H1 (cell line): ENCODE data around the gene PHTF2. TPM values are rescaled to one million over a fixed set of nuclear protein-coding genes. Genes with fewer than 3 reads are reported as not detected.

ENCODE experiments used
- CTCF ChIA-PET: fragments of 300-600 bp; sonication (Branson Sonifier 250); formaldehyde crosslinking; loops from one replicate; lab custom pipeline; 2021; ENCODE audit not compliant: partially characterized antibody; lab: Charles Lee
- POLR2A ChIA-PET: fragments of 300-600 bp; sonication (Branson Sonifier 250); formaldehyde crosslinking; loops from one replicate; lab custom pipeline; 2021; ENCODE audit warnings: inconsistent platforms; ENCODE audit not compliant: partially characterized antibody; lab: Charles Lee
- DNase-seq, 2 experiments: peaks; one replicate each; pipeline versions ENCODE4 v3.0.0 to v3.0.0-alpha.2; 2010 to 2022; ENCODE audit warnings: low spot score in 2 of 2, low read depth in 1 of 2, mixed read lengths in 1 of 2
- FAIRE-seq: peaks from 2 replicates; lab custom pipeline; 2011; peaks lifted over from hg19 to GRCh38; lab: Jason Lieb, UNC
- H2AFZ ChIP-seq: 2 replicates; pipeline ENCODE4 v1.8.1; 2012; ENCODE audit warnings: low read length, inconsistent platforms
- H2AK5ac ChIP-seq: 2 replicates; pipeline ENCODE4 v1.6.1; 2013; ENCODE audit warnings: low read depth, low read length
- H2BK120ac ChIP-seq: replicated peaks from 2 replicates; pipeline ENCODE3; 2013; ENCODE audit warnings: low read depth, low read length, inconsistent platforms
- H2BK12ac ChIP-seq: 2 replicates; pipeline ENCODE4 v1.6.1; 2013; ENCODE audit warnings: low read depth, low read length
- H2BK15ac ChIP-seq: 2 replicates; pipeline ENCODE4 v1.6.1; 2013; ENCODE audit warnings: low read length
- H2BK20ac ChIP-seq: 2 replicates; pipeline ENCODE4 v1.6.1; 2013; ENCODE audit warnings: low read length
- H2BK5ac ChIP-seq: 2 replicates; pipeline ENCODE4 v1.6.1; 2013; ENCODE audit warnings: low read depth, low read length
- H3K14ac ChIP-seq: 2 replicates; pipeline ENCODE4 v1.6.1; 2013; ENCODE audit warnings: inconsistent platforms; ENCODE audit not compliant: insufficient read length
- H3K18ac ChIP-seq: 2 replicates; pipeline ENCODE4 v1.6.1; 2013; ENCODE audit warnings: low read length; ENCODE audit errors: extremely low read depth
- H3K23ac ChIP-seq: 2 replicates; pipeline ENCODE4 v1.6.1; 2013; ENCODE audit warnings: inconsistent platforms; ENCODE audit not compliant: insufficient read length
- H3K23me2 ChIP-seq: 2 replicates; pipeline ENCODE4 v1.6.1; 2013; ENCODE audit warnings: low read depth, low read length
- H3K27ac ChIP-seq: 2 replicates; pipeline ENCODE4 v1.6.1; 2011; ENCODE audit warnings: low read depth, low read length, inconsistent platforms
- H3K27me3 ChIP-seq, 4 experiments: replicated peaks in 1 of 4; 1 replicate in 1 of 4; 2 replicates in 3 of 4; pipeline versions ENCODE4 v1.6.1 to v1.8.1; 2011 to 2013; ENCODE audit warnings: low read length in 3 of 4, mild to moderate bottlenecking in 3 of 4, inconsistent platforms in 2 of 4, mixed read lengths in 2 of 4, moderate library complexity in 1 of 4; ENCODE audit not compliant: control insufficient read depth in 3 of 4, insufficient read depth in 3 of 4; ENCODE audit errors: extremely low read depth in 1 of 4
- H3K36me3 ChIP-seq, 4 experiments: 2 replicates each; pipeline versions ENCODE4 v1.6.1 to v1.8.1; 2011 to 2013; ENCODE audit warnings: mild to moderate bottlenecking in 4 of 4, low read length in 3 of 4, moderate library complexity in 2 of 4, control low read depth in 1 of 4, inconsistent platforms in 1 of 4; ENCODE audit not compliant: insufficient read depth in 4 of 4, control insufficient read depth in 2 of 4
- H3K4ac ChIP-seq: replicated peaks from 2 replicates; pipeline ENCODE3; 2013; ENCODE audit warnings: low read length, low read depth, mixed read lengths, inconsistent platforms; ENCODE audit not compliant: insufficient read length
- H3K4me1 ChIP-seq, 4 experiments: replicated peaks in 1 of 4; 1 replicate in 1 of 4; 2 replicates in 3 of 4; pipeline versions ENCODE4 v1.6.1 to v1.8.1; 2011 to 2013; ENCODE audit warnings: low read length in 3 of 4, inconsistent platforms in 2 of 4, mixed read lengths in 1 of 4; ENCODE audit not compliant: insufficient read depth in 4 of 4, control insufficient read depth in 3 of 4
- H3K4me2 ChIP-seq, 2 experiments: 2 replicates each; pipeline versions ENCODE4 v1.6.1 to v1.8.1; 2011 to 2013; ENCODE audit warnings: low read depth in 2 of 2, low read length in 2 of 2, control low read depth in 1 of 2, inconsistent platforms in 1 of 2, mild to moderate bottlenecking in 1 of 2; ENCODE audit not compliant: insufficient read depth in 1 of 2
- H3K4me3 ChIP-seq, 4 experiments: fragments of 200-600, 300-600 bp in 1 of 4; sonication (generic), shearing (Covaris generic), sonication (Bioruptor Twin) in 1 of 4; 2 replicates each; pipeline versions ENCODE4 v1.5.1 to v1.8.1; 2011 to 2016; ENCODE audit warnings: low read length in 4 of 4, low read depth in 3 of 4, control low read depth in 2 of 4, inconsistent platforms in 2 of 4, mild to moderate bottlenecking in 2 of 4, mixed read lengths in 1 of 4, moderate library complexity in 1 of 4; ENCODE audit not compliant: insufficient read depth in 2 of 4; ENCODE audit errors: extremely low read depth in 1 of 4
- H3K56ac ChIP-seq: replicated peaks from 2 replicates; pipeline ENCODE3; 2013; ENCODE audit warnings: low read depth, mild to moderate bottlenecking, mixed read lengths, low read length, inconsistent platforms; ENCODE audit not compliant: insufficient read length
- H3K79me1 ChIP-seq: 2 replicates; pipeline ENCODE4 v1.6.1; 2013; ENCODE audit warnings: low read depth, low read length, control low read depth
- H3K79me2 ChIP-seq, 2 experiments: 2 replicates each; pipeline versions ENCODE4 v1.6.1 to v1.8.1; 2012 to 2013; ENCODE audit warnings: low read length in 2 of 2, mild to moderate bottlenecking in 2 of 2, inconsistent platforms in 1 of 2; ENCODE audit not compliant: insufficient read depth in 2 of 2, control insufficient read depth in 1 of 2
- H3K9ac ChIP-seq, 4 experiments: replicated peaks in 1 of 4; 1 replicate in 1 of 4; 2 replicates in 3 of 4; pipeline versions ENCODE4 v1.6.1 to v1.8.1; 2011 to 2013; ENCODE audit warnings: low read depth in 3 of 4, low read length in 3 of 4, control low read depth in 2 of 4, mild to moderate bottlenecking in 2 of 4, moderate library complexity in 2 of 4, inconsistent platforms in 1 of 4; ENCODE audit errors: extremely low read depth in 1 of 4
- H3K9me3 ChIP-seq, 2 experiments: 2 replicates each; pipeline versions ENCODE4 v1.6.1 to v1.8.1; 2012 to 2013; ENCODE audit warnings: mild to moderate bottlenecking in 2 of 2, moderate library complexity in 2 of 2, control low read depth in 1 of 2, inconsistent platforms in 1 of 2, low read depth in 1 of 2, low read length in 1 of 2, mixed read lengths in 1 of 2; ENCODE audit not compliant: insufficient read depth in 2 of 2
- H4K20me1 ChIP-seq, 2 experiments: replicated peaks in 1 of 2; 2 replicates each; pipeline versions ENCODE3 to v1.8.1; 2011 to 2013; ENCODE audit warnings: inconsistent platforms in 2 of 2, low read length in 2 of 2, mild to moderate bottlenecking in 1 of 2; ENCODE audit not compliant: insufficient read depth in 2 of 2, control insufficient read depth in 1 of 2
- H4K5ac ChIP-seq: 2 replicates; pipeline ENCODE4 v1.6.1; 2013; ENCODE audit warnings: low read length, low read depth, mixed read lengths, inconsistent platforms; ENCODE audit not compliant: insufficient read length
- H4K8ac ChIP-seq: 2 replicates; pipeline ENCODE4 v1.8.0; 2013; ENCODE audit warnings: mild to moderate bottlenecking, moderate library complexity, low read length, inconsistent platforms; ENCODE audit not compliant: insufficient read depth; ENCODE audit errors: extremely low read depth
- H4K91ac ChIP-seq: replicated peaks from 2 replicates; pipeline ENCODE3; 2013; ENCODE audit warnings: low read length, mixed read lengths, inconsistent platforms; ENCODE audit not compliant: insufficient read length
- ATF3 ChIP-seq: IDR thresholded peaks from 2 replicates; pipeline ENCODE4 v1.6.1; 2011; ENCODE audit warnings: low read depth, mild to moderate bottlenecking, low read length; ENCODE audit not compliant: insufficient read depth
- CEBPB ChIP-seq: IDR thresholded peaks from 2 replicates; pipeline ENCODE4 v1.6.1; 2012; ENCODE audit warnings: low read depth, low read length
- CTBP2 ChIP-seq: IDR thresholded peaks from 2 replicates; pipeline ENCODE4 v1.7.0; 2011; ENCODE audit warnings: borderline replicate concordance, mild to moderate bottlenecking, moderate library complexity, mixed read lengths, low read length; ENCODE audit not compliant: insufficient read depth, insufficient read length
- EP300 ChIP-seq, 2 experiments: IDR thresholded peaks; 1 replicate in 1 of 2; 2 replicates in 1 of 2; pipeline ENCODE4 v1.6.1; 2011 to 2012; ENCODE audit warnings: low read depth in 2 of 2, low read length in 2 of 2, mild to moderate bottlenecking in 2 of 2, borderline replicate concordance in 1 of 2, inconsistent platforms in 1 of 2, moderate library complexity in 1 of 2
- EZH2 ChIP-seq: fragments of 200-600 bp; sonication (generic); IDR thresholded peaks from 2 replicates; pipeline ENCODE4 v1.7.1; 2012; ENCODE audit warnings: low read depth, mild to moderate bottlenecking, moderate library complexity, low read length, inconsistent platforms; ENCODE audit not compliant: severe bottlenecking
- KDM4A ChIP-seq: IDR thresholded peaks from one replicate; pipeline ENCODE4 v1.7.1; 2012; ENCODE audit warnings: low read depth, mild to moderate bottlenecking, moderate library complexity, low read length, inconsistent platforms; ENCODE audit not compliant: severe bottlenecking
- NANOG ChIP-seq: IDR thresholded peaks from 2 replicates; pipeline ENCODE4 v1.6.1; 2011; ENCODE audit warnings: low read length, low read depth, mild to moderate bottlenecking, inconsistent platforms; ENCODE audit not compliant: insufficient read depth, poor library complexity, severe bottlenecking
- RNF2 ChIP-seq: fragments of 200-900, 300-1000 bp; sonication (generic); IDR thresholded peaks from 2 replicates; pipeline ENCODE4 v1.7.1; 2016; ENCODE audit warnings: borderline replicate concordance, low read depth, mild to moderate bottlenecking, antibody characterized with exemption, low read length; ENCODE audit not compliant: poor library complexity, severe bottlenecking; ENCODE audit errors: missing control alignments
- SP4 ChIP-seq: IDR thresholded peaks from 2 replicates; pipeline ENCODE4 v1.6.1; 2012; ENCODE audit warnings: low read length, inconsistent platforms
- TAF7 ChIP-seq: optimal IDR thresholded peaks from 2 replicates; pipeline ENCODE3; 2011; ENCODE audit warnings: low read depth, mild to moderate bottlenecking, inconsistent platforms, low read length, moderate library complexity, borderline replicate concordance
- TBP ChIP-seq: IDR thresholded peaks from 2 replicates; pipeline ENCODE4 v1.6.1; 2011; ENCODE audit warnings: low read depth, low read length, improper control_type of control experiment
- TCF12 ChIP-seq: IDR thresholded peaks from 2 replicates; pipeline ENCODE4 v1.6.1; 2011; ENCODE audit warnings: low read depth, mild to moderate bottlenecking, low read length
- ZNF274 ChIP-seq: IDR thresholded peaks from 2 replicates; pipeline ENCODE4 v1.7.0; 2012; ENCODE audit warnings: low read length, borderline replicate concordance; ENCODE audit errors: extremely low read depth
- WGBS, 2 experiments: shearing (Covaris generic) in 1 of 2; methylation state at CpG; one replicate each; pipeline versions ENCODE4 v1.1.6 to v1.1.7; 2013 to 2015; ENCODE audit warnings: low lambda C conversion rate in 2 of 2, mixed read lengths in 2 of 2, inconsistent platforms in 1 of 2, low coverage in 1 of 2, missing lambda C conversion rate in 1 of 2; ENCODE audit not compliant: insufficient replicate concordance in 2 of 2, insufficient coverage in 1 of 2, insufficient read length in 1 of 2; ENCODE audit errors: extremely low coverage in 1 of 2, missing lambda C conversion rate in 1 of 2; 5-methylcytosine and 5-hydroxymethylcytosine counted together
- polyA plus RNA-seq, 7 experiments: library from polyadenylated mRNA; depleted of rRNA in 3 of 7; stranded (reverse) in 5 of 7; unstranded in 2 of 7; fragments of >200 nt in 5 of 7; fragments of 200-250 nt in 2 of 7; gene quantifications; 1 replicate in 5 of 7; 2 replicates in 1 of 7; 4 replicates in 1 of 7; pipeline versions ENCODE4 v1.2.1 to v1.2.3, GENCODE V29; 2011 to 2013; ENCODE audit warnings: missing spikeins in 2 of 7, mixed read lengths in 2 of 7
- total RNA-seq: library from RNA; stranded (reverse); fragmentation: NEBNext Ultra II Directional; extraction: Animal tissue kit (Norgen Biotek cat#: 25700); gene quantifications from 2 replicates; pipeline ENCODE4 v1.2.1, GENCODE V29; 2021

PHTF2 gene
- total and polyA plus RNA-seq, 2 of the 8 experiments (the other 6 are each of a cell fraction or from before 2014, with no cell fraction given) = 9.0 to 25.4 TPM

DNA sequence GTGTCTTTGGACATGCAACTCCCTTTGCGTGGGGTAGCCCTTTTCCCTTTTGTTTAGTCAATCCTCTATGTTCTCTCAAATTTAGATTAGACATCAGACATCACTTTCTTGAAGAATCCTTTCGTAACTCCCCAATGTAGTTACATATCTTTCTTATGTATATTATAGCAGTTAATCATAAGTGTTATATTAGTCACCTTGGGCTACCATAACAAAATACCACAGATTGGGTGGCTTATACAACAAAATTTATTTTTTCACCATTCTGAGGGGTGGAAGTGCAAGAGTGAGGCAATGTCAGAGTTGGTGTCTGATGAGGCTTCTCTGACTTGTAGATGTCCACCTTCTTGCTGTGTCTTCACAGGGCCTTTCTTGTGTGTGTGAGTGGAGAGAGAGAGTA lies 105.7 kb downstream of the PHTF2 start:
- H4K8ac ChIP-seq = no peak overlapping the region
- no peak overlapping the region for H2BK120ac ChIP-seq
- H3K18ac ChIP-seq = no peak overlapping the region
- H3K9me3 ChIP-seq = no peaks in the 10 kb centered on the region
- H3K79me2 ChIP-seq = no peaks in the 10 kb centered on the region
- no peak overlapping the region for H2BK12ac ChIP-seq
- H3K4me1 ChIP-seq = no peaks in the 10 kb centered on the region
- no peak overlapping the region for H2BK5ac ChIP-seq
- no peak overlapping the region for H2BK20ac ChIP-seq
- no peak overlapping the region for H3K4ac ChIP-seq
- H3K79me1 ChIP-seq = no peaks in the 10 kb centered on the region; the same call in 1 of the 2 replicates
- no peak overlapping the region for H3K27ac ChIP-seq
- no peak overlapping the region for H3K23ac ChIP-seq
- DNase-seq (no peak), FAIRE-seq (no peak)
- ChIA-PET POLR2A (no interaction called here), CTCF (interaction anchor here (0.6 to 1.4 kb wide), 4 partner anchors 10 to 252 kb away, joined by 3 to 4 read pairs (median 3); no protein-coding TSS in a partner anchor)
- H3K56ac ChIP-seq = no peak overlapping the region
- H3K23me2 ChIP-seq = no peaks in the 10 kb centered on the region
- H3K36me3 ChIP-seq = no peaks in the 10 kb centered on the region
- no peaks in the 10 kb centered on the region for H3K27me3 ChIP-seq
- no peak overlapping the region for H2AK5ac ChIP-seq
- H4K91ac ChIP-seq = no peak overlapping the region
- H2BK15ac ChIP-seq = no peak overlapping the region
- 81% methylated on average over 2 of the region's 2 CpGs; no CpG with 5 or more reads in 1 of the 2 experiments for WGBS, 2 experiments
- H3K9ac ChIP-seq = no peak overlapping the region
- no peaks in the 10 kb centered on the region for H4K20me1 ChIP-seq
- H3K4me3 ChIP-seq = no peak overlapping the region
- H2AFZ ChIP-seq = no peak overlapping the region
- H3K4me2 ChIP-seq = no peak overlapping the region
- no peak overlapping the region for H4K5ac ChIP-seq
- H3K14ac ChIP-seq = no peak overlapping the region
- TF ChIP-seq SP4 = no peak
- TF ChIP-seq TAF7 = no peak
- no peak for TF ChIP-seq ATF3
- no peak for TF ChIP-seq TBP
- no peak for TF ChIP-seq NANOG
- no peak for TF ChIP-seq TCF12
- TF ChIP-seq CEBPB = no peak
- no peak for TF ChIP-seq KDM4A
- no peak for TF ChIP-seq EZH2
- no peak for TF ChIP-seq CTBP2
- no peak for TF ChIP-seq ZNF274
- no peak for TF ChIP-seq EP300 (IDR thresholded peaks at IDR 0.05; ENCODE audit: borderline replicate concordance in 1 of 2, low read depth in 2 of 2, low read length in 2 of 2)
- no peak for TF ChIP-seq RNF2
